ENCODE measurements around the gene RC3H2. TPM values are rescaled to one million over a fixed set of nuclear protein-coding genes. Genes with fewer than 3 reads are reported as not detected.
"Not testable (repeated sequence)": the region's sequence is repeated elsewhere in the genome, so short reads cannot be mapped to it uniquely, and the experiment has no call there.

Gene RC3H2
- total and polyA plus RNA-seq, 4 donors: 10.8 to 54.1 (median 33.8) TPM

DNA sequence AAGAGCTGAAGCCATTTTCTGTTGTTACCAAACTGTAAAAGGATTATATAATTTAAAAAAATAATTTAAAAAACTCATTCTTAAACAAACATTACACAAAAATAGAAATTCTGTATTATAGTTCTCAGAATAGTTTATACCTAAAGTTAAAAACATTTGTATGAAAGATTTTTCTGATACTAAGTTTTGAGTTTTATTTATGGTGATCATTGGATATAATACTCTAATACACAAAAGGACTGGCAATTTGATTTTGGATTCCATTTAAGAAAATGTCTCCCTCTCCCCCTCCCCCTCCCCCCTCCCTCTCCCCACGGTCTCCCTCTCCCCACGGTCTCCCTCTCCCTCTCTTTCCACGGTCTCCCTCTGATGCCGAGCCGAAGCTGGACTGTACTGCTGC is 39.1 kb downstream of the RC3H2 start:
- Histone ChIP-seq H3K4me3 (ENCODE audit: low read length in 2 of 2) (no peak overlapping the region), H3K4me1 (ENCODE audit: control insufficient read depth in 1 of 2, insufficient read depth in 2 of 2, low read length in 2 of 2) (no peaks in the 10 kb centered on the region), H3K27me3 (ENCODE audit: control insufficient read depth in 1 of 2, insufficient read depth in 2 of 2, low read length in 1 of 2) (no peaks in the 10 kb centered on the region), H3K9me3 (ENCODE audit: control insufficient read depth, low read length) (no peaks in the 10 kb centered on the region), H3K27ac (ENCODE audit: low read depth in 1 of 2, low read length in 2 of 2) (no peak overlapping the region), H3K36me3 (ENCODE audit: control insufficient read depth in 1 of 2, insufficient read depth in 2 of 2, low read length in 1 of 2) (peaks cover 0 to 3% of the 10 kb centered on the region in 2 donors)
- intact Hi-C loops (cut with DNase I): no loop called here
- ATAC-seq (ENCODE audit: low FRiP score) (no peak), DNase-seq (no peak)
- no CpG with 5 or more reads among the region's 5 CpGs for WGBS, 2 donors

DNA sequence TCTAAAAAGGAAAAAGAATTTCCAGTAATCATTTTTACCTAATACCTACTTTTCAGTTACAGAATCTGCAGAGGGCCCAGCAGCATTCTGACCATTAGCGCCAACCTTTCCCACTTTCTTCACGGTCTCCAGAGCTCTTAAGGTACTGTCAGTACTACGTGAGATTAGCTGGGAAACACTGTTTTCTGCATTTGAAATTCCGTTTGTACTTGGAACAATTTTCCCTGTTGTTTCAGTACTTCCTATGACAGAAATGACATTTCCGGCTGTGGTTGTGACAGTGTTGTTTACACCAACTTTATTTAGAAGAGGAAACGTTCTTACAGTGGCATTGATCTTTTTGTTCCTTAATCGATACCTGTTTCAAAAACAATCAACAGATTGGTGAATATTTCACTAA is 39.9 kb downstream of the RC3H2 start:
- intact Hi-C loops (cut with DNase I): no loop called here
- Histone ChIP-seq H3K4me3 (ENCODE audit: low read length in 2 of 2) (no peak overlapping the region), H3K9me3 (ENCODE audit: control insufficient read depth, low read length) (no peaks in the 10 kb centered on the region), H3K27me3 (ENCODE audit: control insufficient read depth in 1 of 2, insufficient read depth in 2 of 2, low read length in 1 of 2) (no peaks in the 10 kb centered on the region), H3K27ac (ENCODE audit: low read depth in 1 of 2, low read length in 2 of 2) (no peak overlapping the region), H3K4me1 (ENCODE audit: control insufficient read depth in 1 of 2, insufficient read depth in 2 of 2, low read length in 2 of 2) (no peaks in the 10 kb centered on the region), H3K36me3 (ENCODE audit: control insufficient read depth in 1 of 2, insufficient read depth in 2 of 2, low read length in 1 of 2) (peaks cover 0 to 2% of the 10 kb centered on the region in 2 donors)
- no peak for DNase-seq
- no peak for ATAC-seq (ENCODE audit: low FRiP score)
- WGBS, 2 donors: 82 to 84% methylated on average over 7 of the region's 7 CpGs

DNA sequence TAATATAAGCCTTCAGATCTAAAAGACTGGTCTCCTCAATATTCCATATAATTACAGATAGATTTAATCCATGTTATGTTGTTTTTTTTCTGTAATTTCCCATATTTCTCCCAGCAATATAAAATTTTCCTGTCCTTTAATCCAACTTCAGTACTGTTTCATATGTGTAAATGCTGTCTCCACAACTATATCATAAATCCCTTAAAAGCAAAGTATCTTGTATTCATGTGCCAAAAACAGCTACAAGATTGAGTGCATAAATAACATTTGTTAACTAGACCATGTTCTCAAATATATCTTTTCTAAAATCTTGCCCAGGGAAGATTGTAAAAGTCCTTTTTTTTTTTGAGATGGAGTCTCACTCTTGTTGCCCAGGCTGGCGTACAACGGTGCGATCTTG is 41.8 kb downstream of the RC3H2 start:
- 60 to 76% methylated on average over 3 of the region's 3 CpGs for WGBS, 2 donors
- no peak for ATAC-seq (ENCODE audit: low FRiP score)
- peaks cover 0 to 5% of the 10 kb centered on the region in 2 donors for H3K36me3 ChIP-seq (ENCODE audit: control insufficient read depth in 1 of 2, insufficient read depth in 2 of 2, low read length in 1 of 2)

DNA sequence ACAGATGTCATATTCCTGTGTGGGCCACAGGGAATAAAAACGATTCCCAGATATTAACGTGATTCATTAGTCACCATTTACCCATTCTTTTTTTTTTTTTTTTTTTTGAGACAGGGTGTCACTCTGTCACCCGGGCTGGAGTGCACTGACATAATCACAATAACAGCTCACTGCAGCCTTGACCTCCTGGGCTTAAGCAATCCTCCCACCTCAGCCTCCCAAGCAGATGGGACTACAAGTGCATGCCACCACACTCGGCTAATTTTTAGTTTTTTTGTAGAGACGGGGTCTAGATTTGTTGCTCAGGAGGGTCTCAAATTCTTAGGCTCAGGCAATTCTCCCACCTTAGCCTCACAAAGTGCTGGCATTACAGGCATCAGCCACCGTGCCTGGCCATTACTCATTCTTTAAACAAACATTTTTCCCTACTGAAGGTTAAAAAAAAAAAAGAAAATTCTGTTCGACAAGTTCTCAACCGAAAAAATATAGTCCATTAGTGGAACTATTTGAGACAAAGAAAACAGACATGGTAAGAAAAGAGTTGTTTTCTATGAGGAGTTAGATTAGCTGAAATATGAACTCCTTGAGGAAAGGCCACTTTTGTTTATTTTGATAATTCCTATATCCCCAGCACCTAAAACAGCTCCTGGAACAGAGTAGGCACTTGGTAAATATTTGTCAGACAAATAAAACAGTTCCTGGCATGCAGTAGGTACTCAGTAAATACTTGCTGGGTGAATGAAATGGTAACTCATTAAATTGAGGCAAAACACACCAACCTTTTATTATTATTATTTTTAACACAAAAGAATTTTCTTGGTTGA is 44.6 kb downstream of the RC3H2 start:
- Histone ChIP-seq H3K36me3 (ENCODE audit: control insufficient read depth in 1 of 2, insufficient read depth in 2 of 2, low read length in 1 of 2) (peaks cover 0 to 9% of the 10 kb centered on the region in 2 donors), H3K4me1 (ENCODE audit: control insufficient read depth in 1 of 2, insufficient read depth in 2 of 2, low read length in 2 of 2) (no peaks in the 10 kb centered on the region), H3K27me3 (ENCODE audit: control insufficient read depth in 1 of 2, insufficient read depth in 2 of 2, low read length in 1 of 2) (no peaks in the 10 kb centered on the region), H3K4me3 (ENCODE audit: low read length in 2 of 2) (no peak overlapping the region), H3K9me3 (ENCODE audit: control insufficient read depth, low read length) (no peaks in the 10 kb centered on the region), H3K27ac (ENCODE audit: low read depth in 1 of 2, low read length in 2 of 2) (peak overlapping the region in 1 of 2 donors; percentile 25)
- 56 to 57% methylated on average over 8 of the region's 8 CpGs for WGBS, 2 donors
- DNase-seq: no peak
- intact Hi-C loops (cut with DNase I): no loop called here
- no peak for ATAC-seq (ENCODE audit: low FRiP score)

More for the DNA sequence above, 41.8 kb downstream of the RC3H2 start:
- Histone ChIP-seq H3K9me3 (ENCODE audit: control insufficient read depth, low read length) (no peaks in the 10 kb centered on the region), H3K27ac (ENCODE audit: low read depth in 1 of 2, low read length in 2 of 2) (no peak overlapping the region), H3K4me3 (ENCODE audit: low read length in 2 of 2) (no peak overlapping the region), H3K27me3 (ENCODE audit: control insufficient read depth in 1 of 2, insufficient read depth in 2 of 2, low read length in 1 of 2) (no peaks in the 10 kb centered on the region), H3K4me1 (ENCODE audit: control insufficient read depth in 1 of 2, insufficient read depth in 2 of 2, low read length in 2 of 2) (no peaks in the 10 kb centered on the region)
- intact Hi-C loops (cut with DNase I): no loop called here
- DNase-seq: no peak

DNA sequence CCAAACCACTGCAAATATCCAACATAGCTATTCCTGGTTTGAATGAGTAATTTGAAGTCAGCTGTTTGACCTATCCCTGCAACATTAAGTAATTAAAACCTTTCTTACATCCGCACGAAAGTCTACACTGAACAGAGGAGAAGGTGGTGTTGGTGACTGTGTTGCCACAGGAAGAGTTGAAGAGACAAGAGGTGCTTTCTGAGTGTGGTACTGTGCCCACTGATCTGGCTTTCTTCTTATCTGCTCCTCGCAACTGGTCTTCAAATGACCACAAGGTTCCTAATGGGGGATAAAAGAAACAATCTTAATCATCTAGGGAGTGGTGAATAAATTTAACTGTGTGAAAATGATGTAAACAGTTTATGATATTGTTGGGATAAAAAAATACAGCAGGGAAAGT is 47.3 kb downstream of the RC3H2 start:
- Histone ChIP-seq H3K9me3 (ENCODE audit: control insufficient read depth, low read length) (no peaks in the 10 kb centered on the region), H3K4me1 (ENCODE audit: control insufficient read depth in 1 of 2, insufficient read depth in 2 of 2, low read length in 2 of 2) (no peaks in the 10 kb centered on the region), H3K27ac (ENCODE audit: low read depth in 1 of 2, low read length in 2 of 2) (no peak overlapping the region), H3K4me3 (ENCODE audit: low read length in 2 of 2) (no peak overlapping the region), H3K27me3 (ENCODE audit: control insufficient read depth in 1 of 2, insufficient read depth in 2 of 2, low read length in 1 of 2) (no peaks in the 10 kb centered on the region), H3K36me3 (ENCODE audit: control insufficient read depth in 1 of 2, insufficient read depth in 2 of 2, low read length in 1 of 2) (peaks cover 0 to 9% of the 10 kb centered on the region in 2 donors)
- WGBS, 2 donors: 96 to 97% methylated on average over 3 of the region's 3 CpGs
- ATAC-seq (ENCODE audit: low FRiP score): no peak
- no peak for DNase-seq
- intact Hi-C loops (cut with DNase I): no loop called here

DNA sequence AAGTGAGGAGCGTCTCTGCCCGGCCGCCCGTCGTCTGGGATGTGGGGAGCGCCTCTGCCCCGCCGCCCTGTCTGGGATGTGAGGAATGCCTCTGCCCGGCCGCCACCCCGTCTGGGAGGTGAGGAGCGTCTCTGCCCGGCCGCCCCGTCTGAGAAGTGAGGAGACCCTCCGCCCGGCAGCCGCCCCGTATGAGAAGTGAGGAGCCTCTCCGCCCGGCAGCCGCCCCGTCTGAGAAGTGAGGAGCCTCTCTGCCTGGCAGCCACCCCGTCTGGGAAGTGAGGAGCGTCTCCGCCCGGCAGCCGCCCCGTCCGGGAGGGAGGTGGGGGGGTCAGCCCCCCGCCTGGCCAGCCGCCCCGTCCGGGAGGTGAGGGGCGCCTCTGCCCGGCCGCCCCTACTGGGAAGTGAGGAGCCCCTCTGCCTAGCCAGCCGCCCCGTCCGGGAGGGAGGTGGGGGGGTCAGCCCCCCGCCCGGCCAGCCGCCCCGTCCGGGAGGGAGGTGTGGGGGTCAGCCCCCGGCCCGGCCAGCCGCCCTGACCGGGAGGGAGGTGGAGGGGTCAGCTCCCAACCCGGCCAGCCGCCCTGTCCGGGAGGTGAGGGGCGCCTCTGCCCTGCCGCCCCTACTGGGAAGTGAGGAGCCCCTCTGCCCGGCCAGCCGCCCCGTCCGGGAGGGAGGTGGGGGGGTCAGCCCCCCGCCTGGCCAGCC is 52.9 kb downstream of the RC3H2 start:
- intact Hi-C loops (cut with DNase I); H3K27me3 ChIP-seq (ENCODE audit: control insufficient read depth in 1 of 2, insufficient read depth in 2 of 2, low read length in 1 of 2); H3K36me3 ChIP-seq (ENCODE audit: control insufficient read depth in 1 of 2, insufficient read depth in 2 of 2, low read length in 1 of 2): not testable (repeated sequence)

DNA sequence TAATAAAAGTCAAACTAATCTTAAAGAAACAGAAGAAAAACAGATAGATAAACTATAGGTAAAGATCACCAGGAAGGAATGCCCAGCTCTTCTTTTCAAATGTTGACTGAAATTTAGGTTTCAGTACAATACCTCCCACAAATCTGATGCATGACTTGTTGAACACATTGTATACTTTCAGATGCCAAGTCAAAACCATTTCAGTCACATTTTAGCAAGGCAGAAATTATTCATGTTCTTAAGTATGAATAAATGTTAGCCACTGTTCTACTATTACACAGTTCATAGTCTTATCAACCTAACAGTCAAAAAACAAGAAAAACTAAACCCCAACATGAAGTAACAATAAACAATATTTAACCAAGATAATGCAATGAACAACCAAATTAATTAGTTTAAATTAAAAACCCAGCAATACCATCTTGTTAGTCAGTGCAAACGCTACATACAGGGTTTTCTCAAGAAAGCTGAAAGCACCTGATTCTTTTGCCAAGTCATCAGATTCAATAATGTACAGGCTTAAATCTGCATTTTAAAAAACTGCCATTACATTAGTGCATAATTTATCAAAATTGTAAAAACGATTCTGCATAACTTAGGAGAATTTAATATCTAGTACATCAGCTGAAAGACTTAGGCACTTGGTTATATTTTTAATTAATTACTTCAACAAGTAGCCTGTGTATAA is 56.8 kb downstream of the RC3H2 start:
- H3K4me1 ChIP-seq (ENCODE audit: control insufficient read depth in 1 of 2, insufficient read depth in 2 of 2, low read length in 2 of 2): no peaks in the 10 kb centered on the region
- no peaks in the 10 kb centered on the region for H3K27me3 ChIP-seq (ENCODE audit: control insufficient read depth in 1 of 2, insufficient read depth in 2 of 2, low read length in 1 of 2)
- H3K4me3 ChIP-seq (ENCODE audit: low read length in 2 of 2): no peak overlapping the region
- H3K36me3 ChIP-seq (ENCODE audit: control insufficient read depth in 1 of 2, insufficient read depth in 2 of 2, low read length in 1 of 2): no peaks in the 10 kb centered on the region
- 81 to 84% methylated on average over 2 of the region's 2 CpGs for WGBS, 2 donors
- intact Hi-C loops (cut with DNase I): no loop called here
- ATAC-seq (ENCODE audit: low FRiP score) (no peak), DNase-seq (no peak)
- no peaks in the 10 kb centered on the region for H3K9me3 ChIP-seq (ENCODE audit: control insufficient read depth, low read length)
- no peak overlapping the region for H3K27ac ChIP-seq (ENCODE audit: low read depth in 1 of 2, low read length in 2 of 2)

More for the DNA sequence above, 52.9 kb downstream of the RC3H2 start:
- not testable (repeated sequence) for H3K4me1 ChIP-seq (ENCODE audit: control insufficient read depth in 1 of 2, insufficient read depth in 2 of 2, low read length in 2 of 2); H3K4me3 ChIP-seq (ENCODE audit: low read length in 2 of 2); ATAC-seq (ENCODE audit: low FRiP score); DNase-seq; H3K27ac ChIP-seq (ENCODE audit: low read depth in 1 of 2, low read length in 2 of 2); H3K9me3 ChIP-seq (ENCODE audit: control insufficient read depth, low read length)
- whole genome bisulfite sequencing, 2 donors: 97 to 99% methylated on average over 21 to 46 of the region's 59 CpGs

DNA sequence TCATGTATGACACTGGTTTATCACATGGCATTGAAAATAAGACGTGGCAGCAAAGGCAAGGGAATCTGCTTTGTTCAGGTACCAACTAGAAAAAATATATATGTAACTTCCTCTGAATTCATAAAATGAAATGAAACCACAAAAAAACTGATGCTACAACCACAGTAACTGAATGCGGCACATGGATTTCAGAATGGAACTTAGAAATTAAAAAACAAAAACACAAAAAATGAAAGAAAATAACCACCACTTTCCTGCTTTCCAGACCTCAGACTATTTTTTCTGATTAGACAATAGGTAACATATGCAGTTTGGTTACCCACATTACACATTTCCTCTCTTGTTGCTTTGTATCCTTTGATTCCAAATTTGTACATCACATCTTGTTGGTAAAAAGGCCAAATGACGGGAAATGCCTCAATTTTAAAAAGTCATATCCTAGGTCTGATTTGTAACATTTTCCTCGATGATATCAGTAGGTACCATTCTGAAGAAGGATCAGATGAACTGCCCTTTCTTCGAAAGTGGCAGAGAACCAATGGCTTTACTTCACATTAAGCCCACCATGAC is 58.7 kb downstream of the RC3H2 start:
- Histone ChIP-seq H3K36me3 (ENCODE audit: control insufficient read depth in 1 of 2, insufficient read depth in 2 of 2, low read length in 1 of 2) (no peaks in the 10 kb centered on the region), H3K4me1 (ENCODE audit: control insufficient read depth in 1 of 2, insufficient read depth in 2 of 2, low read length in 2 of 2) (no peaks in the 10 kb centered on the region), H3K27ac (ENCODE audit: low read depth in 1 of 2, low read length in 2 of 2) (no peak overlapping the region), H3K4me3 (ENCODE audit: low read length in 2 of 2) (no peak overlapping the region), H3K27me3 (ENCODE audit: control insufficient read depth in 1 of 2, insufficient read depth in 2 of 2, low read length in 1 of 2) (no peaks in the 10 kb centered on the region), H3K9me3 (ENCODE audit: control insufficient read depth, low read length) (no peaks in the 10 kb centered on the region)
- DNase-seq (no peak), ATAC-seq (ENCODE audit: low FRiP score) (no peak)
- 89 to 91% methylated on average over 5 of the region's 5 CpGs for WGBS, 2 donors
- intact Hi-C loops (cut with DNase I): no loop called here
